Hepatocyte (in vitro differentiated cells): Measurements from ENCODE around the gene SLC6A4.

Experiments
- CTCF ChIP-seq: fragments of 200-600 bp; sonication (generic); IDR thresholded peaks from 2 replicates; pipeline ENCODE4 v1.5.1; 2016; ENCODE audit warnings: antibody characterized with exemption, mild to moderate bottlenecking; ENCODE audit not compliant: poor library complexity
- EZH2 ChIP-seq: fragments of 200-600 bp; sonication (generic); IDR thresholded peaks from 2 replicates; pipeline ENCODE4 v1.6.1; 2016; ENCODE audit warnings: antibody characterized with exemption, mild to moderate bottlenecking, borderline replicate concordance
- EZH2phosphoT487 ChIP-seq: fragments of 200-600 bp; sonication (generic); IDR thresholded peaks from one replicate; pipeline ENCODE4 v1.6.1; 2018; ENCODE audit warnings: antibody characterized with exemption, mild to moderate bottlenecking, low read depth, moderate library complexity; ENCODE audit not compliant: unreplicated experiment, severe bottlenecking

GRCh38 chr17:30232015-30232823, 3.3 kb downstream of the SLC6A4 start:
- no peak for TF ChIP-seq CTCF
- TF ChIP-seq EZH2, result no peak
- TF ChIP-seq EZH2phosphoT487, result no peak
